Activated T-cell treated with anti-CD3 and anti-CD28 coated beads, Interleukin-2, amount 50 U/mL, for 4 hours (primary cell): ENCODE data around the gene GNAI2. TPM values are rescaled to one million over a fixed set of nuclear protein-coding genes. Genes with fewer than 3 reads are reported as not detected.

Experiments used
- ATAC-seq, 2 donors: fragments of 200-7000 bp; cut with Tn5 transposase; one replicate each; pipeline ENCODE4 v1.10.0; 2021
- DNase-seq: peaks from one replicate; pipeline ENCODE4 v3.0.0-alpha.2; 2020
- H3K27me3 Mint-ChIP-seq: one replicate; pipeline ENCODE4 v1.8.0; 2021; ENCODE audit warnings: low read depth, mixed read lengths
- H3K36me3 Mint-ChIP-seq: one replicate; pipeline ENCODE4 v1.8.0; 2022; ENCODE audit warnings: mixed read lengths; ENCODE audit not compliant: insufficient read depth
- H3K4me1 Mint-ChIP-seq: one replicate; pipeline ENCODE4 v1.8.0; 2021; ENCODE audit warnings: low read depth, mixed read lengths
- H3K4me3 Mint-ChIP-seq: one replicate; pipeline ENCODE4 v1.8.0; 2021; ENCODE audit warnings: mild to moderate bottlenecking, moderate library complexity, mixed read lengths
- H3K9me3 Mint-ChIP-seq: one replicate; pipeline ENCODE4 v1.8.0; 2021; ENCODE audit warnings: mixed read lengths
- total RNA-seq, 3 donors: library from RNA; stranded (reverse); gene quantifications; one replicate each; pipeline ENCODE4 v1.2.1, GENCODE V29; 2021

The GNAI2 gene
- total RNA-seq, 3 donors from 2014 or later: 160 to 175 (median 172) TPM

- Mint-ChIP-seq H3K27me3 (no peaks in the 10 kb centered on the region), H3K36me3 (peaks cover 22% of the 10 kb centered on the region), H3K4me1 (peaks cover 17% of the 10 kb centered on the region), H3K9me3 (no peaks in the 10 kb centered on the region), H3K4me3 (peak overlapping the region; percentile 88)
- DNase-seq: no peak
- ATAC-seq: no peak
Measured at GRCh38 chr3:50290161-50290641, 54.2 kb downstream of the GNAI2 start.

GRCh38 chr3:50292159-50293078, 56.4 kb downstream of the GNAI2 start, which contains the start of gene IFRD2:
IFRD2 (minus strand) TSS chr3:50292429; CDS start chr3:50292274, 155 bp downstream.
- H3K4me3 Mint-ChIP-seq: peak within 1 kb of the TSS; percentile 88
- no peaks in the 10 kb centered on the region for H3K9me3 Mint-ChIP-seq
- peaks cover 17% of the 10 kb centered on the region for H3K4me1 Mint-ChIP-seq
- peaks cover 22% of the 10 kb centered on the region for H3K36me3 Mint-ChIP-seq
- H3K27me3 Mint-ChIP-seq: no peaks in the 10 kb centered on the region
- peak; percentile 94 for DNase-seq
- ATAC-seq: peak; percentile 98

GRCh38 chr3:50293079-50293801, 57.2 kb downstream of the GNAI2 start:
- Mint-ChIP-seq H3K36me3 (peaks cover 18% of the 10 kb centered on the region), H3K4me3 (peak overlapping the region; percentile 88)
- ATAC-seq: no peak

GRCh38 chr3:50294089-50294488, 58.1 kb downstream of the GNAI2 start:
- H3K9me3 Mint-ChIP-seq: no peaks in the 10 kb centered on the region
- ATAC-seq (no peak), DNase-seq (no peak)
- no peak overlapping the region for H3K4me3 Mint-ChIP-seq
- peaks cover 24% of the 10 kb centered on the region for H3K4me1 Mint-ChIP-seq
- no peaks in the 10 kb centered on the region for H3K27me3 Mint-ChIP-seq
- H3K36me3 Mint-ChIP-seq: peaks cover 11% of the 10 kb centered on the region

More at GRCh38 chr3:50293079-50293801, 57.2 kb downstream of the GNAI2 start:
- DNase-seq: no peak
- Mint-ChIP-seq H3K9me3 (no peaks in the 10 kb centered on the region), H3K4me1 (peaks cover 21% of the 10 kb centered on the region), H3K27me3 (no peaks in the 10 kb centered on the region)

GRCh38 chr3:50294492-50295403, 58.7 kb downstream of the GNAI2 start:
- Mint-ChIP-seq H3K27me3 (no peaks in the 10 kb centered on the region), H3K4me1 (peaks cover 26% of the 10 kb centered on the region), H3K4me3 (no peak overlapping the region), H3K36me3 (peaks cover 11% of the 10 kb centered on the region), H3K9me3 (no peaks in the 10 kb centered on the region)
- DNase-seq (no peak), ATAC-seq (no peak)

- peaks cover 31% of the 10 kb centered on the region for H3K4me1 Mint-ChIP-seq
- DNase-seq (no peak), ATAC-seq (no peak)
- H3K9me3 Mint-ChIP-seq: no peaks in the 10 kb centered on the region
- peaks cover 5% of the 10 kb centered on the region for H3K36me3 Mint-ChIP-seq
- H3K4me3 Mint-ChIP-seq: no peak overlapping the region
- no peaks in the 10 kb centered on the region for H3K27me3 Mint-ChIP-seq
Measured at GRCh38 chr3:50295553-50296431, 59.8 kb downstream of the GNAI2 start.

GRCh38 chr3:50296721-50297383, 60.8 kb downstream of the GNAI2 start:
- H3K4me1 Mint-ChIP-seq: peaks cover 29% of the 10 kb centered on the region
- ATAC-seq: no peak
- no peaks in the 10 kb centered on the region for H3K9me3 Mint-ChIP-seq
- no peaks in the 10 kb centered on the region for H3K27me3 Mint-ChIP-seq
- peak overlapping the region; percentile 39 for H3K4me3 Mint-ChIP-seq
- no peaks in the 10 kb centered on the region for H3K36me3 Mint-ChIP-seq
- no peak for DNase-seq

GRCh38 chr3:50297384-50297775, 61.4 kb downstream of the GNAI2 start:
- Mint-ChIP-seq H3K4me3 (peak overlapping the region; percentile 91), H3K36me3 (no peaks in the 10 kb centered on the region), H3K27me3 (no peaks in the 10 kb centered on the region), H3K9me3 (no peaks in the 10 kb centered on the region), H3K4me1 (peaks cover 29% of the 10 kb centered on the region)
- DNase-seq (no peak), ATAC-seq (no peak)

- H3K9me3 Mint-ChIP-seq: no peaks in the 10 kb centered on the region
- H3K4me3 Mint-ChIP-seq: peak overlapping the region; percentile 91
- DNase-seq (no peak), ATAC-seq (no peak)
- H3K4me1 Mint-ChIP-seq: peaks cover 21% of the 10 kb centered on the region
- no peaks in the 10 kb centered on the region for H3K27me3 Mint-ChIP-seq
- no peaks in the 10 kb centered on the region for H3K36me3 Mint-ChIP-seq
Measured at GRCh38 chr3:50297896-50298725, 62.1 kb downstream of the GNAI2 start.

- ATAC-seq (peak; percentile 88 to 91), DNase-seq (peak; percentile 99)
- no peaks in the 10 kb centered on the region for H3K36me3 Mint-ChIP-seq
- no peaks in the 10 kb centered on the region for H3K27me3 Mint-ChIP-seq
- H3K4me3 Mint-ChIP-seq: peak within 1 kb of the TSS; percentile 91
- no peaks in the 10 kb centered on the region for H3K9me3 Mint-ChIP-seq
- peaks cover 21% of the 10 kb centered on the region for H3K4me1 Mint-ChIP-seq
Measured at GRCh38 chr3:50298836-50299637, 63.0 kb downstream of the GNAI2 start, which contains the start of the genes HYAL3 and NAA80. HYAL3 (minus strand) TSS chr3:50299405; CDS start chr3:50295602, 3,803 bp downstream. NAA80 (minus strand) TSS chr3:50299405; CDS start chr3:50297463, 1,942 bp downstream.

- no peaks in the 10 kb centered on the region for H3K36me3 Mint-ChIP-seq
- peaks cover 22% of the 10 kb centered on the region for H3K4me1 Mint-ChIP-seq
- H3K4me3 Mint-ChIP-seq: peak overlapping the region; percentile 91
- H3K27me3 Mint-ChIP-seq: no peaks in the 10 kb centered on the region
- ATAC-seq: no peak
- H3K9me3 Mint-ChIP-seq: no peaks in the 10 kb centered on the region
- no peak for DNase-seq
Measured at GRCh38 chr3:50299638-50299928, 63.6 kb downstream of the GNAI2 start.
